Nucleus accumbens (tissue), 56 donors: ENCODE data around the gene RPS3.
"Not testable (repeated sequence)": the region's sequence is repeated elsewhere in the genome, so short reads cannot be mapped to it uniquely, and the experiment has no call there.

Source experiments
- DNase-seq, 56 donors: peaks; one replicate each; lab custom pipeline; 2025; lab: John Stamatoyannopoulos, UW

RPS3 gene

GRCh38 chr11:75399344-75400145 lies at the start of gene RPS3:
Gene RPS3 (plus strand): TSS chr11:75399518. CDS start chr11:75399548, 30 bp downstream.
- peak; percentile 53 to 96 (median 86) for DNase-seq

GRCh38 chr11:75349521-75350116 lies 49.7 kb upstream of the RPS3 start:
- DNase-seq: peak in 4 of 56 donors; percentile 10 to 48 (median 20)

GRCh38 chr11:75350122-75350742 lies 49.1 kb upstream of the RPS3 start:
- no peak for DNase-seq

- DNase-seq: peak in 32 of 56 donors; percentile 34 to 77 (median 56)
These were observed 48.4 kb upstream of the RPS3 start for GRCh38 chr11:75350743-75351540.

- peak in 14 of 56 donors; percentile 45 to 77 (median 62) for DNase-seq
These were observed 47.9 kb upstream of the RPS3 start, which contains the start of gene ARRB1 for GRCh38 chr11:75351541-75351790. Gene ARRB1 (minus strand): TSS chr11:75351661. CDS start chr11:75351607, 54 bp downstream.

GRCh38 chr11:75351791-75352587 lies 47.3 kb upstream of the RPS3 start:
- DNase-seq: peak in 32 of 56 donors; percentile 28 to 82 (median 62)

GRCh38 chr11:75352588-75353206 lies 46.6 kb upstream of the RPS3 start:
- no peak for DNase-seq

- no peak for DNase-seq
These were observed 44.3 kb upstream of the RPS3 start for GRCh38 chr11:75355051-75355450.

- no peak for DNase-seq
These were observed 42.7 kb upstream of the RPS3 start for GRCh38 chr11:75356613-75357012.

- DNase-seq: not testable (repeated sequence)
These were observed 37.0 kb upstream of the RPS3 start for GRCh38 chr11:75362285-75362684.

- no peak for DNase-seq
These were observed 33.6 kb upstream of the RPS3 start for GRCh38 chr11:75365711-75366181.

GRCh38 chr11:75366826-75367225 lies 32.5 kb upstream of the RPS3 start:
- not testable (repeated sequence) for DNase-seq

- DNase-seq: no peak
These were observed 29.6 kb upstream of the RPS3 start for GRCh38 chr11:75369560-75370255.

- DNase-seq: no peak
These were observed 27.1 kb upstream of the RPS3 start for GRCh38 chr11:75371949-75372876.

GRCh38 chr11:75373201-75373600 lies 26.1 kb upstream of the RPS3 start:
- no peak for DNase-seq

- no peak for DNase-seq
These were observed 24.7 kb upstream of the RPS3 start for GRCh38 chr11:75374646-75375045.

- DNase-seq: no peak
These were observed 23.7 kb upstream of the RPS3 start for GRCh38 chr11:75375626-75376025.

GRCh38 chr11:75376175-75376574 lies 23.1 kb upstream of the RPS3 start:
- DNase-seq: no peak
